ENCODE measurements around the gene PSEN1.

PSEN1 gene

DNA sequence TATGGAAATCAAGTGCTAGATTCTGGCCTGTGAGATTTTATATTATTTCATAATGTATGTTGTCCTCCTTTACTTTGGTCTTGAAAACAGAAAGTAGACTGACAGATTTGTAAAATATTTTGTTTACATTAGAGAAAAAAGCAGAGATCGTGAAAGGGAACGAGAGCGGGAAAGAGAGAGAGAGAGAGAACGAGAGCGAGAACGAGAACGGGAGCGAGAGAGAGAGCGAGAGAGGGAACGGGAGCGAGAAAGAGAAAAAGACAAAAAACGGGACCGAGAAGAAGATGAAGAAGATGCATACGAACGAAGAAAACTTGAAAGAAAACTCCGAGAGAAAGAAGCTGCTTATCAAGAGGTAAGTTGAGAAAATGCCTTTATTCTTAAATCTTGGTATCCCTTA lies 30.6 kb upstream of the PSEN1 start:
- no peak for DNase-seq (ENCODE audit: low spot score)
- in situ Hi-C loops (cut with MboI; ENCODE audit: low sequenced_read_pairs, unreplicated experiment): no loop called here
- TF ChIP-seq, protein P1, sequence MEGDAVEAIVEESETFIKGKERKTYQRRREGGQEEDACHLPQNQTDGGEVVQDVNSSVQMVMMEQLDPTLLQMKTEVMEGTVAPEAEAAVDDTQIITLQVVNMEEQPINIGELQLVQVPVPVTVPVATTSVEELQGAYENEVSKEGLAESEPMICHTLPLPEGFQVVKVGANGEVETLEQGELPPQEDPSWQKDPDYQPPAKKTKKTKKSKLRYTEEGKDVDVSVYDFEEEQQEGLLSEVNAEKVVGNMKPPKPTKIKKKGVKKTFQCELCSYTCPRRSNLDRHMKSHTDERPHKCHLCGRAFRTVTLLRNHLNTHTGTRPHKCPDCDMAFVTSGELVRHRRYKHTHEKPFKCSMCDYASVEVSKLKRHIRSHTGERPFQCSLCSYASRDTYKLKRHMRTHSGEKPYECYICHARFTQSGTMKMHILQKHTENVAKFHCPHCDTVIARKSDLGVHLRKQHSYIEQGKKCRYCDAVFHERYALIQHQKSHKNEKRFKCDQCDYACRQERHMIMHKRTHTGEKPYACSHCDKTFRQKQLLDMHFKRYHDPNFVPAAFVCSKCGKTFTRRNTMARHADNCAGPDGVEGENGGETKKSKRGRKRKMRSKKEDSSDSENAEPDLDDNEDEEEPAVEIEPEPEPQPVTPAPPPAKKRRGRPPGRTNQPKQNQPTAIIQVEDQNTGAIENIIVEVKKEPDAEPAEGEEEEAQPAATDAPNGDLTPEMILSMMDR (IDR thresholded peaks at IDR 0.05; ENCODE audit: borderline replicate concordance, control extremely low read depth, extremely low read depth, insufficient read depth, missing control alignments): no peak

DNA sequence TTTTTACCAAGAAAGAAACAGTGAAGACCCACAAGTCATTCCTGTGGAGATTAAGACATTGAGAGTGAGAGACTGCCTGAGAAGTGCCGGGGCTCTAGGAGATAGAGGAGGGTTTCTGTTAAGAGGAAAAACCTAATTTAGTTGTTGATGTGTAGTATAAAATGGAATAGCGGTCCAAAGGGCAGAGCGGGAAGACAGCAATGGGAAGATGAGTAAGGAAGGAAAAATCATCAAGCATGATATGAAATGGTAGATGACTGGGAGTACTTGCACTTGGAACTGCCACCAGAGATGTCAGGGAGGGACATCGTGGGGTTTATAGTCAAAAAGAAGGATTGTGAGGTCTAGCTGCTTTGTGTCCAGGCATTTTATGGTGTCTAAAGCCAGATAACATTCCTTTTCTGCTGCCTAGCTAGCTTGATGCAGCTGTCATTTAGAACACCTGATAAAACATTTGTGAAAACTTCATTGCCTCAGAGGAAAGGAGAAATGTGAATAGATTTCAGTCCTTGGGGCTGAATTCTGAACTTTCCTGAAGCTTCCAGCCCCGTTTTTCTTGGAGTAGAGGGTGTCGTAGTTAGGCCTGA lies 20.1 kb upstream of the PSEN1 start:
- no peak for DNase-seq (ENCODE audit: low spot score)
- in situ Hi-C loops (cut with MboI; ENCODE audit: low sequenced_read_pairs, unreplicated experiment): no loop called here
- TF ChIP-seq, protein P1 (IDR thresholded peaks at IDR 0.05; ENCODE audit: borderline replicate concordance, control extremely low read depth, extremely low read depth, insufficient read depth, missing control alignments): no peak

DNA sequence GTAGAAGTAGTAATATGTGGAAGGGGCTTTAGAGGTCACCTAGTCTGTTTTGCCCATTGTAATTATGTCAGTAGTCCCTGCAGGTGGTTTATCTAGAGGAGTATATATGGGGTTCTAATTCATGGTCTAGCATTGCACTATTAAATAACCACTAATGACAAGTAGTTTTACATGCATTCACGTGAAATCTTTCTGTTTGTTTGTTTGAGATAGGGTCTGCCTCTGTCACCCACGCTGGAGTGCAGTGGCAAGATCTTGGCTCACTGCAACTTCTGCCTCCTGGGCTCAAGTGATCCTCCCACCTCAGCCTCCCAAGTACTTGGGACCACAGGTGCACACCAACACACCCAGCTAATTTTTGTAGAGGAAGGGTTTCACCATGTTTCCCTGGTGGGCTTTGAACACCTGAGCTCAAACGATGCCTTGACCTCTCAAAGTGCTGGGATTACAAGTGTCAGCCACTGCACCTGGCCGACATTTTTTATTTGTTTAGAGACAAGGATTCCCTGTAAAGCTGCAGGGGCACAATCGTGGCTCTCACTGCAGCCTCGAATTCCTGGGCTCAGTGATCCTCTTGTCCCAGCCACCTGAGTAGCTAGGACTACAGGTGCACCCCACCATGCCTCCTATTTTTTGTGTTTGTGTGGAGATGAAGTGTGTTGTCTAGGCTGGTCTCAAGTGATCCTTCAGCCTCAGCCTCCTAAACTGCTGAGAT lies 12.0 kb upstream of the PSEN1 start:
- no peak for DNase-seq (ENCODE audit: low spot score)
- in situ Hi-C loops (cut with MboI; ENCODE audit: low sequenced_read_pairs, unreplicated experiment): no loop called here
- TF ChIP-seq, protein P1 (IDR thresholded peaks at IDR 0.05; ENCODE audit: borderline replicate concordance, control extremely low read depth, extremely low read depth, insufficient read depth, missing control alignments): no peak

DNA sequence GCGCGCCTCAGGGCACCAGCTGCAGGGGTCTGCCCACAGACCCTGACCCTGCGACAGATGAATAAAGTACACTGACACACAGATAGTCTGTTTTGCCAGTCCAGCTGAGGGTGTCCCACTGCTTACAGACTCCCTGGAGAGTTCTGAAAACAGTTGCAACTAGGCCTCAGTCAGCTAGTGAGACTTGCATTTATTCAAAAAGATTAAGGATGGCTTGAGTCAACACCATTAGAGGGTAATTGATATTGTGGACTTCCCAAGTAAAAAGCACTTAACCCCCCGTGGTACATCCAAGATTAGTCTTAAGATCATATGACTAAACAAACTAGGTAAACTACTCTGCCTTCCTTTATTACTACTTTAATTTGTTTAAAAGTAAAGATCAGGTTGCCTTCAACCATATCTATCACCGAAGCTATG lies 11.1 kb upstream of the PSEN1 start:
- in situ Hi-C loops (cut with MboI; ENCODE audit: low sequenced_read_pairs, unreplicated experiment): no loop called here
- TF ChIP-seq, protein P1 (IDR thresholded peaks at IDR 0.05; ENCODE audit: borderline replicate concordance, control extremely low read depth, extremely low read depth, insufficient read depth, missing control alignments): no peak
- no peak for DNase-seq (ENCODE audit: low spot score)

DNA sequence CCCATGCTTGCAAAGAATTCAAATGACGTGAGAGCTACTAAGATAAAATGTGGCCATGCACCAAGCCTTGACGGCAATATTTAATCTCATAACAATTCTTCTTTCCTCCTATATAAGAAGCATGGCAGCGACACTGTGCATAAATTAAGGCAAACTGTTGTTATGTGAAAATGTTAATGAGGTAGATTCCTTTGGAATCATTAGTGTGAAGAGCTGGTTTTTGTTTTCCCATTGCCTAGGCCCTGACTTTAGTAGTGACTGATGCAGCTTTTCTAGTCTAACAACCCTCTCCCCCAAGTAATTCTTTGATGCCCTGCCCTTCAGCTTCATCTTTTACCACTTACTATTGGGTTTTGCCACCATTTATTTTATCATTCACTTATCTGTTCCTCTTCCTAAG lies 10.6 kb upstream of the PSEN1 start:
- TF ChIP-seq, protein P1 (IDR thresholded peaks at IDR 0.05; ENCODE audit: borderline replicate concordance, control extremely low read depth, extremely low read depth, insufficient read depth, missing control alignments): no peak
- in situ Hi-C loops (cut with MboI; ENCODE audit: low sequenced_read_pairs, unreplicated experiment): no loop called here
- DNase-seq (ENCODE audit: low spot score): no peak

DNA sequence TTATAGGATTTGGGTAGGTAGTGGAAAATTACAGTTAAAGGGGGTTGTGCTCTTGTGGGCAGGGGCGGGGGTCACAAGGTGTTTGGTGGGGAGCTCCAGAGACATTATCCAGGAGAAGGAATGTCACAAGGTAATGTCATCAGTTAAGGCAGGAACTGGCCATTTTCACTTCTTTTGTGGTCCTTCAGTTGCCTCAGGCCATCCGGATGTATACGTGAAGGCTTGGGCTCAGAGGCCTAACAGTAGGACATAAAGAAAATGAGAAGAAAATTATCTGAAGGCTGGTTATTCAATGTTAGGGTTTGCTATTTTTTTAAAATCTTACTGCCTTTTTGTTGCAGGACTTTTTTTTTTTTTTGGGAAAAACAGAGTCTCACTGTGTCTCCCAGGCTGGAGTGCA lies 2.5 kb upstream of the PSEN1 start:
- no peak for DNase-seq (ENCODE audit: low spot score)
- TF ChIP-seq, protein P1 (IDR thresholded peaks at IDR 0.05; ENCODE audit: borderline replicate concordance, control extremely low read depth, extremely low read depth, insufficient read depth, missing control alignments): no peak
- in situ Hi-C loops (cut with MboI; ENCODE audit: low sequenced_read_pairs, unreplicated experiment): no loop called here

All from GM13976 (cell line).